ENCODE measurements around the gene PRPF40B. TPM values are rescaled to one million over a fixed set of nuclear protein-coding genes. Genes with fewer than 3 reads are reported as not detected.

The PRPF40B gene
- polyA plus RNA-seq, 2 of the 4 experiments (the other 2 are of a cell fraction): 15.0 to 17.0 TPM

GRCh38 chr12:49615725-49616124, 7.6 kb upstream of the PRPF40B start:
- CTCF ChIA-PET: interaction anchor here (0.6 to 1.6 kb wide), 3 partner anchors 9 to 102 kb away, joined by 3 to 4 read pairs (median 3); no protein-coding TSS in a partner anchor
- Histone ChIP-seq H3K27ac (no peak overlapping the region), H3K4me1 (no peaks in the 10 kb centered on the region), H3K9me3 (peaks cover 10% of the 10 kb centered on the region; the same call in 2 of the 3 replicates), H3K4me2 (no peak overlapping the region), H3K4me3 (no peak overlapping the region)
- FAIRE-seq (no peak), DNase-seq (ENCODE audit: low read depth in 1 of 2, low spot score in 1 of 2) (peak in 1 of 2 experiments; percentile 19), ATAC-seq (no peak)
- TF ChIP-seq FOSL2 (IDR thresholded peaks at IDR 0.05): no peak
- peak; percentile 65 for TF ChIP-seq FOSL2 (CRISPR knock-in tag; IDR thresholded peaks at IDR 0.05)
- TF ChIP-seq, protein P1, sequence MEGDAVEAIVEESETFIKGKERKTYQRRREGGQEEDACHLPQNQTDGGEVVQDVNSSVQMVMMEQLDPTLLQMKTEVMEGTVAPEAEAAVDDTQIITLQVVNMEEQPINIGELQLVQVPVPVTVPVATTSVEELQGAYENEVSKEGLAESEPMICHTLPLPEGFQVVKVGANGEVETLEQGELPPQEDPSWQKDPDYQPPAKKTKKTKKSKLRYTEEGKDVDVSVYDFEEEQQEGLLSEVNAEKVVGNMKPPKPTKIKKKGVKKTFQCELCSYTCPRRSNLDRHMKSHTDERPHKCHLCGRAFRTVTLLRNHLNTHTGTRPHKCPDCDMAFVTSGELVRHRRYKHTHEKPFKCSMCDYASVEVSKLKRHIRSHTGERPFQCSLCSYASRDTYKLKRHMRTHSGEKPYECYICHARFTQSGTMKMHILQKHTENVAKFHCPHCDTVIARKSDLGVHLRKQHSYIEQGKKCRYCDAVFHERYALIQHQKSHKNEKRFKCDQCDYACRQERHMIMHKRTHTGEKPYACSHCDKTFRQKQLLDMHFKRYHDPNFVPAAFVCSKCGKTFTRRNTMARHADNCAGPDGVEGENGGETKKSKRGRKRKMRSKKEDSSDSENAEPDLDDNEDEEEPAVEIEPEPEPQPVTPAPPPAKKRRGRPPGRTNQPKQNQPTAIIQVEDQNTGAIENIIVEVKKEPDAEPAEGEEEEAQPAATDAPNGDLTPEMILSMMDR (IDR thresholded peaks at IDR 0.05): no peak
- no peak for TF ChIP-seq ESRRA (IDR thresholded peaks at IDR 0.05; ENCODE audit: borderline replicate concordance, low read length)
- TF ChIP-seq GATA3 (IDR thresholded peaks at IDR 0.05; ENCODE audit: borderline replicate concordance): peak; percentile 72; the same call in 1 of the 2 replicates
- POLR2A ChIA-PET: no interaction called here
- WGBS (ENCODE audit: missing lambda C conversion rate): 74% methylated on average over 7 of the region's 7 CpGs

DNA sequence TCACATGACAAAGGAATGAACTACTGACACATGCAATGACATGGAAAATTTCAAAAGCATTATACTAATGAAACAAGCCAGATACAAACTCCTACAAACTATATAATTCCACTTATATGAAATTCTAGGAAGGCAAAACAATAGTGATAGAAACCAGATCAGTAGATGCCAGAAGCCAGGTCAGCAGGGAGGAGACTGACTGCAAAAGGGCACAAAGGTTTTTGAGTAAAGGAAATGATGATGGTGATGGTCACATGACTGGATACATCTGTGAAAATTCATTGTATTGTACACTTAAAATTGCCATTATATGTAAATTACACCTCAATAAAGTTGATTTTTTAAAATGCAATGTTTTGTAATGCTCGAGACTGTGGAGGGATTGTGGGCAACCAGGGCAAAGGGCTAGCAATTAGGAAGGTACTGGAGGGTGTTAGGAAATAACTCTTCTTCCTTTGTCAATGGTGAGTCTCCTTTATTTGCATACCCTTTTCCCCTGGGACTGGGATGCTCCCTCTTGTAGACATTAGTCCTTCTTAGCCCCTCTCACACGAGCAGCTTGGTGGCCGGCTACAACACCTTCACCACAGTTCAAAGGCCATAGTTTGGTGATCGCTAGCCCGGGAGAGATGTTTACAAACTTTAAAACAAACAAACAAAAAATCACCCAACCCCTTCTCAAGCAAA, 6.7 kb upstream of the PRPF40B start:
- H3K4me2 ChIP-seq: no peak overlapping the region
- TF ChIP-seq KDM5A (IDR thresholded peaks at IDR 0.05) (no peak), FOSL2 (IDR thresholded peaks at IDR 0.05) (no peak), FOSL2 (CRISPR knock-in tag; IDR thresholded peaks at IDR 0.05) (no peak), JUNB (IDR thresholded peaks at IDR 0.05) (no peak), CHD2 (IDR thresholded peaks at IDR 0.05; ENCODE audit: low read length, partially characterized antibody) (no peak), ZC3H11A (IDR thresholded peaks at IDR 0.05) (no peak), RCOR1 (IDR thresholded peaks at IDR 0.05; ENCODE audit: low read depth, low read length) (no peak), ESRRA (IDR thresholded peaks at IDR 0.05; ENCODE audit: borderline replicate concordance, low read length) (no peak), SREBF2 (IDR thresholded peaks at IDR 0.05) (no peak), NPAS2 (CRISPR knock-in tag; IDR thresholded peaks at IDR 0.05; ENCODE audit: borderline replicate concordance) (no peak)
- TF ChIP-seq, protein P1 (IDR thresholded peaks at IDR 0.05): no peak
- POLR2A ChIA-PET: no interaction called here
- peaks cover 6% of the 10 kb centered on the region; the same call in 2 of the 3 replicates for H3K9me3 ChIP-seq
- no peak for ATAC-seq
- no peak overlapping the region for H3K4me3 ChIP-seq
- 53% methylated on average over 5 of the region's 5 CpGs for WGBS (ENCODE audit: missing lambda C conversion rate)
- FAIRE-seq: no peak
- CTCF ChIA-PET: interaction anchor here (0.7 to 3.1 kb wide), 2 partner anchors 36 to 285 kb away, joined by 3 to 12 read pairs; no protein-coding TSS in a partner anchor
- H3K4me1 ChIP-seq: peaks cover 3% of the 10 kb centered on the region; the same call in 2 of the 3 replicates
- no peak for DNase-seq (ENCODE audit: low read depth in 1 of 2, low spot score in 1 of 2)
- H3K27ac ChIP-seq: no peak overlapping the region

- H3K27ac ChIP-seq: no peak overlapping the region
- 63% methylated on average over 1 of the region's 1 CpG for WGBS (ENCODE audit: missing lambda C conversion rate)
- ChIA-PET CTCF (interaction anchor here (1.3 to 3.1 kb wide), 4 partner anchors 25 to 489 kb away, joined by 3 to 12 read pairs (median 4); no protein-coding TSS in a partner anchor), POLR2A (no interaction called here)
- DNase-seq (ENCODE audit: low read depth in 1 of 2, low spot score in 1 of 2) (no peak), ATAC-seq (no peak), FAIRE-seq (no peak)
- H3K9me3 ChIP-seq: peaks cover 6% of the 10 kb centered on the region; the same call in 2 of the 3 replicates
- peaks cover 14% of the 10 kb centered on the region for H3K4me1 ChIP-seq
- H3K4me2 ChIP-seq: no peak overlapping the region
- H3K4me3 ChIP-seq: no peak overlapping the region
- no peak for TF ChIP-seq RARB (CRISPR knock-in tag; IDR thresholded peaks at IDR 0.05)
- no peak for TF ChIP-seq ZC3H11A (IDR thresholded peaks at IDR 0.05)
- no peak for TF ChIP-seq CEBPB (IDR thresholded peaks at IDR 0.05)
- TF ChIP-seq, protein P2, sequence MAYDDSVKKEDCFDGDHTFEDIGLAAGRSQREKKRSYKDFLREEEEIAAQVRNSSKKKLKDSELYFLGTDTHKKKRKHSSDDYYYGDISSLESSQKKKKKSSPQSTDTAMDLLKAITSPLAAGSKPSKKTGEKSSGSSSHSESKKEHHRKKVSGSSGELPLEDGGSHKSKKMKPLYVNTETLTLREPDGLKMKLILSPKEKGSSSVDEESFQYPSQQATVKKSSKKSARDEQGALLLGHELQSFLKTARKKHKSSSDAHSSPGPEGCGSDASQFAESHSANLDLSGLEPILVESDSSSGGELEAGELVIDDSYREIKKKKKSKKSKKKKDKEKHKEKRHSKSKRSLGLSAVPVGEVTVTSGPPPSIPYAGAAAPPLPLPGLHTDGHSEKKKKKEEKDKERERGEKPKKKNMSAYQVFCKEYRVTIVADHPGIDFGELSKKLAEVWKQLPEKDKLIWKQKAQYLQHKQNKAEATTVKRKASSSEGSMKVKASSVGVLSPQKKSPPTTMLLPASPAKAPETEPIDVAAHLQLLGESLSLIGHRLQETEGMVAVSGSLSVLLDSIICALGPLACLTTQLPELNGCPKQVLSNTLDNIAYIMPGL (CRISPR knock-in tag; IDR thresholded peaks at IDR 0.05; ENCODE audit: borderline replicate concordance): no peak
- TF ChIP-seq EHMT2 (IDR thresholded peaks at IDR 0.05; ENCODE audit: low read depth): no peak
- no peak for TF ChIP-seq SMC3 (IDR thresholded peaks at IDR 0.05)
- TF ChIP-seq FOSL2 (IDR thresholded peaks at IDR 0.05): no peak
- no peak for TF ChIP-seq FOSL2 (CRISPR knock-in tag; IDR thresholded peaks at IDR 0.05)
- TF ChIP-seq, protein P1 (IDR thresholded peaks at IDR 0.05): no peak
- no peak for TF ChIP-seq SREBF2 (IDR thresholded peaks at IDR 0.05)
- no peak for TF ChIP-seq JUN (IDR thresholded peaks at IDR 0.05)
- no peak for TF ChIP-seq FOSB (CRISPR knock-in tag; IDR thresholded peaks at IDR 0.05)
- no peak for TF ChIP-seq HOXA7 (CRISPR knock-in tag; IDR thresholded peaks at IDR 0.05)
- TF ChIP-seq ZNF302 (CRISPR knock-in tag; IDR thresholded peaks at IDR 0.05): no peak
- no peak for TF ChIP-seq ZFP36 (IDR thresholded peaks at IDR 0.05; ENCODE audit: borderline replicate concordance, partially characterized antibody)
- TF ChIP-seq, protein P3, sequence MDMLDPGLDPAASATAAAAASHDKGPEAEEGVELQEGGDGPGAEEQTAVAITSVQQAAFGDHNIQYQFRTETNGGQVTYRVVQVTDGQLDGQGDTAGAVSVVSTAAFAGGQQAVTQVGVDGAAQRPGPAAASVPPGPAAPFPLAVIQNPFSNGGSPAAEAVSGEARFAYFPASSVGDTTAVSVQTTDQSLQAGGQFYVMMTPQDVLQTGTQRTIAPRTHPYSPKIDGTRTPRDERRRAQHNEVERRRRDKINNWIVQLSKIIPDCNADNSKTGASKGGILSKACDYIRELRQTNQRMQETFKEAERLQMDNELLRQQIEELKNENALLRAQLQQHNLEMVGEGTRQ (IDR thresholded peaks at IDR 0.05): no peak
Measured at GRCh38 chr12:49618576-49618975, 4.8 kb upstream of the PRPF40B start.

Measured in A549 (cell line).